HG03097 (cell line): ENCODE results near the gene SLC6A8.
"Not testable (repeated sequence)": the region's sequence is repeated elsewhere in the genome, so short reads cannot be mapped to it uniquely, and the experiment has no call there.

Experiments used
- ATAC-seq: cut with Tn5 transposase; IDR thresholded peaks from one replicate; pipeline ENCODE4 v1.9.1; 2021; ENCODE audit not compliant: unreplicated experiment, low FRiP score

Gene SLC6A8

GRCh38 chrX:153727123-153727931 lies 39.6 kb downstream of the SLC6A8 start:
- ATAC-seq, result no peak

GRCh38 chrX:153728095-153728494 lies 40.4 kb downstream of the SLC6A8 start:
- no peak for ATAC-seq

- ATAC-seq, result no peak
Observed at GRCh38 chrX:153728951-153729631, 41.4 kb downstream of the SLC6A8 start.

- ATAC-seq, result not testable (repeated sequence)
Observed at GRCh38 chrX:153730115-153730514, 42.4 kb downstream of the SLC6A8 start.

- ATAC-seq, result no peak
Observed at GRCh38 chrX:153731117-153731844, 43.6 kb downstream of the SLC6A8 start.

GRCh38 chrX:153731845-153732215 lies 44.1 kb downstream of the SLC6A8 start:
- ATAC-seq, result no peak

- ATAC-seq, result no peak
Observed at GRCh38 chrX:153732401-153732800, 44.7 kb downstream of the SLC6A8 start.

GRCh38 chrX:153733651-153734240 lies 46.0 kb downstream of the SLC6A8 start:
- no peak for ATAC-seq

- ATAC-seq, result no peak
Observed at GRCh38 chrX:153734871-153735270, 47.1 kb downstream of the SLC6A8 start.

- ATAC-seq, result no peak
Observed at GRCh38 chrX:153735274-153735673, 47.5 kb downstream of the SLC6A8 start.

GRCh38 chrX:153736071-153736820 lies 48.5 kb downstream of the SLC6A8 start:
- no peak for ATAC-seq

GRCh38 chrX:153736871-153737441 lies 49.2 kb downstream of the SLC6A8 start:
- ATAC-seq, result no peak

- no peak for ATAC-seq
Observed at GRCh38 chrX:153738056-153738605, 50.4 kb downstream of the SLC6A8 start.

GRCh38 chrX:153739754-153740486 lies 52.2 kb downstream of the SLC6A8 start:
- no peak for ATAC-seq

GRCh38 chrX:153740631-153741222 lies 53.0 kb downstream of the SLC6A8 start:
- ATAC-seq, result no peak

- no peak for ATAC-seq
Observed at GRCh38 chrX:153741446-153741845, 53.7 kb downstream of the SLC6A8 start.

GRCh38 chrX:153742111-153742510 lies 54.4 kb downstream of the SLC6A8 start:
- not testable (repeated sequence) for ATAC-seq

GRCh38 chrX:153742796-153743467 lies 55.2 kb downstream of the SLC6A8 start:
- ATAC-seq, result not testable (repeated sequence)
